ENCODE measurements around the gene ZNF665. TPM values are rescaled to one million over a fixed set of nuclear protein-coding genes. Genes with fewer than 3 reads are reported as not detected.
"Not testable (repeated sequence)": the region's sequence is repeated elsewhere in the genome, so short reads cannot be mapped to it uniquely, and the experiment has no call there.

ZNF665 gene
- total and polyA plus RNA-seq, 9 donors: 3.9 to 13.0 (median 9.2) TPM

- DNase-seq: peak; percentile 99
- Histone ChIP-seq H3K4me1 (ENCODE audit: insufficient read depth) (peaks cover 4% of the 10 kb centered on the region), H3K27ac (peak overlapping the region in 1 of 2 donors; percentile 45), H3K4me3 (peak overlapping the region; percentile 64), H3K9me3 (peaks cover 0 to 3% of the 10 kb centered on the region in 2 donors), H3K36me3 (no peaks in the 10 kb centered on the region), H3K27me3 (no peaks in the 10 kb centered on the region)
- WGBS, 3 donors: 1% methylated on average over 36 to 42 of the region's 42 CpGs
- TF ChIP-seq, protein P1, sequence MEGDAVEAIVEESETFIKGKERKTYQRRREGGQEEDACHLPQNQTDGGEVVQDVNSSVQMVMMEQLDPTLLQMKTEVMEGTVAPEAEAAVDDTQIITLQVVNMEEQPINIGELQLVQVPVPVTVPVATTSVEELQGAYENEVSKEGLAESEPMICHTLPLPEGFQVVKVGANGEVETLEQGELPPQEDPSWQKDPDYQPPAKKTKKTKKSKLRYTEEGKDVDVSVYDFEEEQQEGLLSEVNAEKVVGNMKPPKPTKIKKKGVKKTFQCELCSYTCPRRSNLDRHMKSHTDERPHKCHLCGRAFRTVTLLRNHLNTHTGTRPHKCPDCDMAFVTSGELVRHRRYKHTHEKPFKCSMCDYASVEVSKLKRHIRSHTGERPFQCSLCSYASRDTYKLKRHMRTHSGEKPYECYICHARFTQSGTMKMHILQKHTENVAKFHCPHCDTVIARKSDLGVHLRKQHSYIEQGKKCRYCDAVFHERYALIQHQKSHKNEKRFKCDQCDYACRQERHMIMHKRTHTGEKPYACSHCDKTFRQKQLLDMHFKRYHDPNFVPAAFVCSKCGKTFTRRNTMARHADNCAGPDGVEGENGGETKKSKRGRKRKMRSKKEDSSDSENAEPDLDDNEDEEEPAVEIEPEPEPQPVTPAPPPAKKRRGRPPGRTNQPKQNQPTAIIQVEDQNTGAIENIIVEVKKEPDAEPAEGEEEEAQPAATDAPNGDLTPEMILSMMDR (IDR thresholded peaks at IDR 0.05): no peak
- TF ChIP-seq EP300 (IDR thresholded peaks at IDR 0.05) (no peak), POLR2A (IDR thresholded peaks at IDR 0.05) (peak; percentile 31)
- intact Hi-C loops (cut with DNase I): loop anchor here in 2 of 4 donors (5.0 to 10.0 kb wide), 4 partner anchors 198 to 825 kb away; partner anchors contain the start of gene ZNF765 (in 1 of the 2)
Measured at GRCh38 chr19:53196777-53197396, 3.7 kb upstream of the ZNF665 start.

- TF ChIP-seq EP300 (IDR thresholded peaks at IDR 0.05): no peak
- TF ChIP-seq, protein P1 (IDR thresholded peaks at IDR 0.05): peak; percentile 74 to 87 (median 83)
- WGBS, 3 donors: 0 to 1% (median 0%) methylated on average over 3 of the region's 3 CpGs
- peak; percentile 59 to 86 (median 78) for DNase-seq
- Histone ChIP-seq H3K36me3 (no peaks in the 10 kb centered on the region), H3K9me3 (no peaks in the 10 kb centered on the region), H3K4me3 (no peak overlapping the region), H3K4me1 (ENCODE audit: insufficient read depth) (peaks cover 4% of the 10 kb centered on the region), H3K27me3 (no peaks in the 10 kb centered on the region), H3K27ac (no peak overlapping the region)
- intact Hi-C loops (cut with DNase I): loop anchor here in 2 of 4 donors (5.0 to 10.0 kb wide), 4 partner anchors 199 to 827 kb away; partner anchors contain the start of gene ZNF765 (in 1 of the 2)
Measured at GRCh38 chr19:53195265-53195903, 2.2 kb upstream of the ZNF665 start.

- no peak for DNase-seq
- Histone ChIP-seq H3K4me1 (ENCODE audit: insufficient read depth) (peaks cover 4% of the 10 kb centered on the region), H3K27me3 (no peaks in the 10 kb centered on the region), H3K4me3 (peak overlapping the region; percentile 82), H3K27ac (no peak overlapping the region), H3K9me3 (no peaks in the 10 kb centered on the region), H3K36me3 (no peaks in the 10 kb centered on the region)
- 40 to 47% (median 41%) methylated on average over 12 of the region's 12 CpGs for WGBS, 3 donors
- intact Hi-C loops (cut with DNase I): loop anchor here in 2 of 4 donors (5.0 to 10.0 kb wide), 3 partner anchors 201 to 321 kb away; partner anchors contain the start of gene ZNF765 (in 1 of the 2)
- TF ChIP-seq, protein P1 (IDR thresholded peaks at IDR 0.05): no peak
- TF ChIP-seq EP300 (IDR thresholded peaks at IDR 0.05) (no peak), POLR2A (IDR thresholded peaks at IDR 0.05) (no peak)
Measured at GRCh38 chr19:53193535-53194222, 521 bp upstream of the ZNF665 start.

DNA sequence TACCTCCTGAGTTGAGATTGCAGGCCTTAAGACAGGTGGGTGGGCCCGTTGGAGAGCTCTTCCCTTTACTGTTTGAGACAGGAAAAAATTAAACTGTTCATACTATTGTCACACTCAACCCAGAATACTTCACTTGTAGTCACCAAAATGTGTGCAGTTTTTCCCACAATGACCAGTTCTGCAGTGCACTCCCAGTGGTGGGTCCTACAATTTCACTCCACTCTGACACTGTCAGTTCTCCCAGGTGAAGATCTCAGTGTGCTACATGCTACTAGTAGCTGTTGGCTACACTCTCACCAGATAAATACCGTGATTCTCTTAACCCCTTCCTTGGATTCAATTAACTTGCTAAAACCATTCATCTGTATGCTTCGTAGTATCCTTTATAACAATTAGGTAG is 2.9 kb downstream of the ZNF665 start:
- peaks cover 2% of the 10 kb centered on the region for H3K4me1 ChIP-seq (ENCODE audit: insufficient read depth)
- WGBS, 3 donors: 55 to 80% (median 79%) methylated on average over 3 of the region's 3 CpGs
- intact Hi-C loops (cut with DNase I): loop anchor here in 2 of 4 donors (5.0 to 10.0 kb wide), 3 partner anchors 198 to 325 kb away; partner anchors contain the start of gene ZNF765 (in 1 of the 2)
- H3K27me3 ChIP-seq: no peaks in the 10 kb centered on the region
- H3K4me3 ChIP-seq: no peak overlapping the region
- no peak for DNase-seq
- no peaks in the 10 kb centered on the region for H3K9me3 ChIP-seq
- no peaks in the 10 kb centered on the region for H3K36me3 ChIP-seq
- H3K27ac ChIP-seq: no peak overlapping the region
- TF ChIP-seq POLR2A (IDR thresholded peaks at IDR 0.05): no peak

- DNase-seq; H3K9me3 ChIP-seq; H3K36me3 ChIP-seq; H3K27ac ChIP-seq; H3K4me3 ChIP-seq; H3K27me3 ChIP-seq; H3K4me1 ChIP-seq (ENCODE audit: insufficient read depth): not testable (repeated sequence)
- intact Hi-C loops (cut with DNase I): loop anchor here in 2 of 4 donors (5.0 to 10.0 kb wide), 3 partner anchors 197 to 325 kb away; partner anchors contain the start of gene ZNF765 (in 1 of the 2)
- WGBS, 3 donors: 65 to 78% (median 73%) methylated on average over 12 to 13 of the region's 16 CpGs
Measured at GRCh38 chr19:53189691-53190198, 3.4 kb downstream of the ZNF665 start.

DNA sequence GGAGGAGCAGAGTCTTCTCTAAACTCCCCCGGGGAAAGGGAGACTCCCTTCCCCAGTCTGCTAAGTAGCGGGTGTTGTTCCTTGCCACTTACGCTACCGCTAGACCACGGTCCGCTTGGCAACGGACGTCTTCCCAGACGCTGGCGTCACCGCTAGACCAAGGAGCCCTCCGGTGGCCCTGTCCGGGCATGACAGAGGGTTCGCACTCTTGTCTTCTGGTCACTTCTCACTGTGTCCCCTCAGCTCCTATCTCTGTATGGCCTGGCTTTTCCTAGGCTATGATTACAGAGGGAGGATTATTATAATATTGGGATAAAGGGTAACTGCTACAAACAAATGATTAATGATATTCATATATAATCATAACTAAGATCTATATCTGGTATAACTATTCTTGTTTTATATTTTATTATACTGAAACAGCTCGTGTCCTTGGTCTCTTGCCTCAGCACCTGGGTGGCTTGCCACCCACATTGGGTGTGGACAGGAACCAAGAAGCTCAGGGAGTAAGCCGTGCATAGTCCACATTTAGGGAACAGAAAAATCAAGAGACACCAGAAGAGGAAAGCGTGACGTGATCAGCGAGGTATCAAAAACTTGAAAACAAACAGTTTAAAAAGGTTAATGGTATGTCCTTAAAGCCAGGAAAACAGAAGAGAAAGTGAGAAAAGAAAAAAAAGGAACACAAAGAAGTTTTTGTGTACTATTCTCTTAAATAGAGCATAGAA is 7.8 kb downstream of the ZNF665 start:
- H3K4me1 ChIP-seq (ENCODE audit: insufficient read depth); DNase-seq; intact Hi-C loops (cut with DNase I); H3K4me3 ChIP-seq; H3K36me3 ChIP-seq; H3K27me3 ChIP-seq; H3K9me3 ChIP-seq; H3K27ac ChIP-seq: not testable (repeated sequence)
- WGBS, 3 donors: 77 to 88% (median 83%) methylated on average over 10 to 17 of the region's 19 CpGs
